LHCN-M2 (cell line): ENCODE measurements around the gene BLTP1. TPM values are rescaled to one million over a fixed set of nuclear protein-coding genes. Genes with fewer than 3 reads are reported as not detected.

Experiments used
- DNase-seq: peaks from one replicate; pipeline ENCODE4 v3.0.0-alpha.2; 2012; ENCODE audit warnings: low read depth
- total RNA-seq: library from RNA; depleted of rRNA; stranded (reverse); fragments of >200 nt; gene quantifications from 2 replicates; pipeline ENCODE4 v1.2.3, GENCODE V29; 2014; rRNA removed

The BLTP1 gene
- total RNA-seq, 1 experiment from 2014 or later = 48.0 TPM

DNA sequence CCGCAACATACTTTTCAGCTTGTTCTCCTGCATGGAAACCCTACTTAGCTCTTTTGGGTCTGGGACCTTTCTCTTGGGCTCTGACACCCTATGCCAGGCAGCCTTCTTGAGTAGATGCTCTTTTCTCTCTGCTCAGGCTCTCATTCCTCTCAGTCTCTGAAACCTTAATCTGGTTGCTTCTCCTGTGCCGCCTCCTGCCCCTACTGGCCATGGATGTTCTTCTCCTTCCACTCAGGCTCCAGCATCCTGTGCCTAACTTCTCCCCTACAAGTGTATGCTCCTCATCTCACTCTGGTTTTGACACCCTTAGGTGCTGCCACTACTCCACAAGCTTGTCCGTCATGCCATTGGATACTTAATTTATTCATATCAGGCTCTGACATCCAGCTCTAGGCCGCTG is 15.2 kb downstream of the BLTP1 start:
- DNase-seq = no peak

DNA sequence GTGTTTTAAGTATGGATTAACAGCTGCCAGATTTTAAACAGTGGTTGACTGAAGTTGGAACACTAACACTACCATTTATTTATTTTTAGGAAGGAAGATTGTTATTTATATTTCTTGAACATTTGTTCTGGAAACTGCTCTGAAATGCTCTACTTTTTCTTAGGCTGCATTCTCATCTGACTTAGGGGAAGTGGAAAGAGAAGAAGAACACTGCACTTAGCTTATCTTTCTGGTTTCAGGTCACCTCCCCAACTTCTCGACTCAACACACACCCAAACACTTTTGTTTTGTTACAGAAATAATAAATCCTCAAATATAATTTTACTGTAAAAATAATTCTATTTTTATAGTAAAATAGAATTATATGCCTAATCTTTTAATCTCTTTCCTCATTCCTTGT is 18.6 kb downstream of the BLTP1 start:
- DNase-seq = no peak

DNA sequence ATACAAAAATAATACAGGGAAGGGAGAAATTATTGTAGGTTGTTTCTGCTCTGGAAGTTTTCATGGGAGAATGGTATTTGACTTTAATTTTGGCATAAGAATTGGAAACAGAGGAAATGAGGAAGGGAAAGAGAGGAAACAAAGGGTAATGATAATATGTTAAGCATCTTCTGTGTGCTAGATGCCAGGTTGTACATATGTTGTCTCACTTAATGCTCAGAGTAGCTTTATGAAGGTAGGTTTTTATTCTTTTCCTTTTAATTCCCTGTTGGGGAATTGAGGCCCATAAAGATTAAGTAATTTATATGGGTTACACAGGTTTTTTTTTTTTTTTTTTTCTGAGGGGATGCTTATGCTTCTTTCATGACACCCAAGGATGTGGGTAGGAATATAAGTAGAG is 19.2 kb downstream of the BLTP1 start:
- no peak for DNase-seq

DNA sequence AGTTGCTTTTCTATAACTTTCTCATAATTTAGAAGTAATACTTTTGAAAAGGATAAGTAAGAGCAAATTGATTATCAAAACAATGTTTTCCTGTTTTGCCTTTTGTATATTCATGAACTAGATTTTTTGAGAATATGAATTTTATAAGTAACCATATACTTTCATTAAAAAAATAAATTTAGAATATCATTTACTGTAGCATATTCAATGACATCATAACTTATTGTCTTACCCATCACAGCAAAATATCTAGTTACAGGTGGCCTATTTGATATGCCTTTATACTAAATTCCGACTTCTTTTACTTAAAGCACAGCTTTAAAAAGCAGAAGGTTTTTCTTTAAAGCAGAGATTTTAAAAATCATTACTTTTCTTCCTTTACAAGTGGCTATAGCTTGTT is 20.1 kb downstream of the BLTP1 start:
- DNase-seq = no peak

DNA sequence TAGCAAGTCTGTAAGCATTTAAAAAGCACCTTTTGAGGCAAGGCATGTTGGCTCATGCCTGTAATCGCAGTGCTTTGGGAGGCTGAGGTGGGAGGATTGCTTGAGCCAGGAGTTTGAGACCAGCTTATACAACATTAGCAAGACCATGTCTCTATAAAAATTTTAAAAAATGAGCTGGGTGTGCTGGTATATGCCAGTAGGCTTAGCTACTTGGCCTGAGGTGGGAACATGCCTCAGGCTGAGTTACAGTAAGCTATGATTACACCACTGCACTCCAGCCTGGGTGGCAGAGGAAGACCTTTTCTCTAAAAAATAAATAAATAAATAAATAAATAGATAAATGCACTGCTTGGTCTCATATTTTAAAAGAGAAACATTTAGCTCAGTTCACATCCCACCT is 26.8 kb downstream of the BLTP1 start:
- DNase-seq = no peak

DNA sequence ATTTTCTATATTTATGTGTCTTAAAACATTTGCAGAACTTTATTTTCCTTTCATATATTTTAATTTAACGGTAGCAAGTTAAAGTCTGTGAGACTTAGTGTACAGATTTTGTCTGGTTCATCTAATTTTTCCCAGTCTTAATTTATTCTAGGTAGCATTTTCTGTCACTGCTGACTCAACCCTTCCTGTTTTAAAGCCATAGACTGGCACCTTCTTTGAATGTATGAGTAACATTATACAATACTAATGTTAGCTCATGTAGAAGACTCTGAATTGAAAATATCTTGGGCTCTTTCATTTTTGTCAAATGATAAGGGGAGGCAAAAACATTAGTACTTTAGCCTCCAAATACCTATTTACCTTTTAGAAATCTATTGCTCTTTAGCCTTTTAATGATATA is 43.6 kb downstream of the BLTP1 start:
- DNase-seq = no peak

Other genes with a start within 250 kb of the BLTP1 start
- gene TRPC3, start 200.3 kb upstream of the BLTP1 start, total RNA-seq = 0.45 and 0.52 TPM in 2 replicates
- not detected in 2 replicates for gene ADAD1, start 226.7 kb downstream of the BLTP1 start, total RNA-seq